Measurements from ENCODE around the gene SIN3A.
"Not testable (repeated sequence)": the region's sequence is repeated elsewhere in the genome, so short reads cannot be mapped to it uniquely, and the experiment has no call there.

The SIN3A gene

DNA sequence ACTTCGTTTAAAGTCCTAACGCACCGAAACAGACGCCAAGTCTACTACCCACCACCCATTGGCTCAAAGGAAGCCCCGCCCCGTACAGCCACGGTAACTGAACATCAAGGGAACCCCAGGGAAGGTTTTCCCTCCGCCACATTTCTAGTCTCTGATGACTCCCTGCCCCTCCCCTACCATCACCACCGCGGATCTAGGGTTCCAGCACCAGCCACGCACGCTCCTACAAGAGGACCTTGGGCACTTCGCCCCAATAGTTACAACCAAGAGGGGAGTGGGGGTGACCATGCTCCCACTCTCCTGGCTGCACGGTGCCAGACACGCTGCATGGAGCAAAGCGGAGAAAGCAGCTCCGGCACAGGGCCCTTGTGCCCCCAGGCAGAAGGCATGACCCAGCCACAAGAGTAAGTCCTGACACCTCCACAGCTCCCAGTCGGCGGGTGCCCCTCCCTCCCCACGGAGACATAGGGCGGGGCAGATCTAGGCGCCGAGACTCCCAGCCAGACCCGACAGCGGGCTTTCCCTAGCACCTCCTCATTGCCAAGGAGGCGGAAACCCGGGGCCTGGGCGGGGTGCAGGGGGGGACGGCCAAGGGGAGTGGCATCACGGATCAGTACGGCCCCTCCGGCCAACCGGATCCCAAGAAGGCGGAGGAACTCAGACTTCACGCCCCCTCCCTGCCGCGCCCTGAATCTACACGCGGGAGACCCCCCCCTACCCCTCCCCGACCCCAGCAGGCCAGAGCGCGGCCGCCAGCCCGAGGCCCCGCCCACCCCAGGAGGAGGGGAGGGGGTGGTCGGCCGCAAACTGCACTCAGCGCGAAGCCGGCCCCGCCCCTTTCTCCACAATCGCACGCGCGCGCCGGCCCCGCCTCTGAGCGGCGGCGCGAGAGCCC lies 936 bp downstream of the SIN3A start:
- peak; percentile 93 for DNase-seq (ENCODE audit: low spot score)

GRCh38 chr15:75449585-75450306 lies 1.7 kb downstream of the SIN3A start:
- DNase-seq (ENCODE audit: low spot score), result no peak

DNA sequence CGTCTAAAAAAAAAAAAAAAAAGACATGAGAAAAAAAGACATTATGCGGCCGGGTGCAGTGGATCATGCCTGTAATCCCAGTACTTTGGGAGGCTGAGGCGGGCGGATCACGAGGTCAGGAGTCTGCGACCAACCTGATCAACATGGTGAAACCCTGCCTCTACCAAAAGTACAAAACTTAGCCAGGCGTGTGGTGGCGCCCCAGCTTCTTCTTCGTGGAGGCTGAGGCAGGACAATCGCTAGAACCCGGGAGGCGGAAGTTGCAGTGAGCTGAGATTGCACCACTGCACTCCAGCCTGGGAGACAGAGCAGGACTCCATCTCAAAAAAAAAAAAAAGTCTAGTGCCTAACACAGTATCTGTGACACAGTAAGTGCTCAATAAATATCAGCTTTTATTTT lies 3.3 kb downstream of the SIN3A start:
- not testable (repeated sequence) for DNase-seq (ENCODE audit: low spot score)

DNA sequence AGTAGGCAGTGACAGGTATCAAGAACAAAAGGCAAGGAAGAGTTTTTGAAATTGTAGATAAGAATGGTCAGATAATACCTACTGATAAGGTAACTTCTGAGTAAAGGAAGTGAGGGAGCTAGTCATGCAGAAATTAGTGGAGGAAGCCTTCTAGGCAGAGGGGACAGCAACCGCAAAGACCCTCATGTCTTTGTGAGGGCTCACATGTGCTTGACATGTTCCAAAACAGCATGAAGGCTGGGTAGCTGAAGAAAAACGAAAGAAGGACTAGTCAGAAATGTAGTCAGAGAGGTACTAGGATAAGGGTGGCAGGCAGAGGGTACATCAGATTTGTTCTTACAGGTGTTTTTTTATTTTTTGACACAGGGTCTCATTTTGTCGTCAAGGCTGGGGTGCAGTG lies 5.3 kb downstream of the SIN3A start:
- DNase-seq (ENCODE audit: low spot score), result no peak

DNA sequence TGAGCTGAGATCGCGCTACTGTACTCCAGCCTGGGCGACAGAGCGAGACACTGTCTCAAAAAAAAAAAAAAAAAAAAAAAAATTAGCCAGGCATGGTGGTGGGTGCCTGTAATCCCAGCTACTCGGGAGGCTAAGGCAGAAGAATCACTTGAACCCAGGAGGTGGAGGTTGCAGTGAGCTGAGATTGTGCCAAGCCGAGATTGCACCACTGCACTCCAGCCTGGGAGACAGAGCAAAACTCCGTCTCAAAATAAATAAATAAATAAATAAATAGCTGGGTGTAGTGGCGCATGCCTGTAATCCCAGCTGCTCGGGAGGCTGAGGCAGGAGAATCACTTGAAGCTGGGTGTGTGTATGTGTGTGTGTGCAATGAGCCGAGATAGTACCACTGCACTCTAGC lies 6.2 kb downstream of the SIN3A start:
- DNase-seq (ENCODE audit: low spot score), result not testable (repeated sequence)

DNA sequence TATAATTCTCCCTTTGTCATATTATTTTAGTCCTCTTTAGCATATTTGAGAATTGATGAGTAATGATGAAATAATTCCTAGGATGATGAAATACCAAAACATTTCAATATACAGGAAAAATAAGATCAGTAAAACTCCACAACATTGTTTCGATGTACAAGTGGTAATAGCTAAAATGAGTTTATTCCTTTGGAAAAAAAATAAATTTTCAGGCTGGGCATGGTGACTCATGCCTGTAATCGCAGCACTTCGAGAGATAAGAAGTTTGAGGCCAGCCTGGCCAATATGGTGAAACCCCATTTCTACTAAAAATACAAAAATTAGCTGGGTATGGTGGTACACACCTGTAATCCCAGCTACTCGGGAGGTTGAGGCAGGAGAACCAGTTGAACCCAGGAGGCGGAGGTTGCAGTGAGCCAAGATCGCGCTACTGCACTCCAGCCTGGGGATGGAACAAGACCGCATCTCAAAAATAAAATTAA lies 7.5 kb downstream of the SIN3A start:
- DNase-seq (ENCODE audit: low spot score), result not testable (repeated sequence)

DNA sequence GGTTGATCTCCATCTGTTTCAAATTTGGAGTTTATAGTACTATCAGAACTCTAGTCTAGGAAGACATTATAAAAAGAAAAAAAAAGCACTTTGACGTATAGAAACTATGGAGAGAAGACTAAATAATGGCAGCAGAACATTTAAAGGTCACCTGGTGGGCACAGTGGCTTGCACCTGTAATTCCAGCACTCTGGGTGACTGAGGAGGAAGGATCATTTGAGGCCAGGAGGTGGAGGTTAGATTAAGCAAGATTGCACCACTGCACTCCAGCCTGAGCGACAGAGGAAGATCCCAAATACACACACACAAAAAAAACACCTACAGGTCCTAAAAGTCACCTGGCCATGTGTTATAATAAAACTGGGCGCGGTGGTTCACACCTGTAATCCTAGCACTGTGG lies 13.8 kb downstream of the SIN3A start:
- no peak for DNase-seq (ENCODE audit: low spot score)

DNA sequence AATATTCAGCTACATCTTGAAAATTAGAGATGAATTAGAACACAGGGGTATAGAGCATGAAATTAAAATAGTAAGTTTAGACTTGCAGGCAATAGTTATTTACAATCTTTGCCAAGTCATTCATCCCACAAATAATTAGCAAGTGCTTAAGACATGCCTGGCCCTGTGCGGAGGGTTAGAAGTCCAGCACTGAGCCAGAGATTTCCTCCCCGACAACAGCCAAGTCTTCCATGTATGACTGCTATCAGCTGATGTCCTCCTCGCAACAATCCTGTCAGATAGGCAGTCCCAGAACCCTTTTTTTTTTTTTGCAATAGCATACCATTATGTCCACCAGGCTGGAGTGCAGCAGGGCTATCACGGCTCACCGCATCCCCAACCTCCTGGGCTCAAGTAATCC lies 14.6 kb downstream of the SIN3A start:
- DNase-seq (ENCODE audit: low spot score), result no peak

GRCh38 chr15:75431682-75432081 lies 19.8 kb downstream of the SIN3A start:
- DNase-seq (ENCODE audit: low spot score), result no peak

GRCh38 chr15:75431270-75431669 lies 20.2 kb downstream of the SIN3A start:
- DNase-seq (ENCODE audit: low spot score), result no peak

GRCh38 chr15:75430259-75430658 lies 21.2 kb downstream of the SIN3A start:
- no peak for DNase-seq (ENCODE audit: low spot score)

- no peak for DNase-seq (ENCODE audit: low spot score)
These were observed 23.3 kb downstream of the SIN3A start for GRCh38 chr15:75428152-75428551.

DNA sequence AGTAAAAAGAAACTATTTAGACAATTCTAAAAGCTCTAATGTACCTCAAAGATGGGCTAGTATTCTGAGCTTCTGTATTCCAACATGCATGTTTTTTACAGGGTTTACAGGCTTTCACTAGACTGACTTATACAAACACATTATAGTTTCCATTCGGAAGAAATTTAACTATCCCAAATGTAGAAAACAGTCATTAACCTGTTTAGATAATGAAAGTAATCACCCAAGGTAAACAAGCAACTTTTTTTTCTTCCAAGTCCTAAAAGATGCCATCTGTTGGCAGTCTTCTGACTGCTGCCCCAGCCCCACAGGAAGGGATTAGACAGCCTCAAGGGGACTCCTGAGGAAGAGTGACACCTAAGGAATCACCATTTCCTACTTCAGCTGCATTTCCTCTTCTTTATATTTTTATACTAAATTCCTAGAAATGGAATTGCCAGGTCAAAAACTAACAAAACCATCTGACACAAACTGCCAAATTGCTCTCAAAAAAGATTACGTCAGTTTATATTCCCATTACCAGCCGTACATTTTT lies 25.5 kb downstream of the SIN3A start:
- no peak for DNase-seq (ENCODE audit: low spot score)

GRCh38 chr15:75422554-75422953 lies 28.9 kb downstream of the SIN3A start:
- DNase-seq (ENCODE audit: low spot score), result no peak

DNA sequence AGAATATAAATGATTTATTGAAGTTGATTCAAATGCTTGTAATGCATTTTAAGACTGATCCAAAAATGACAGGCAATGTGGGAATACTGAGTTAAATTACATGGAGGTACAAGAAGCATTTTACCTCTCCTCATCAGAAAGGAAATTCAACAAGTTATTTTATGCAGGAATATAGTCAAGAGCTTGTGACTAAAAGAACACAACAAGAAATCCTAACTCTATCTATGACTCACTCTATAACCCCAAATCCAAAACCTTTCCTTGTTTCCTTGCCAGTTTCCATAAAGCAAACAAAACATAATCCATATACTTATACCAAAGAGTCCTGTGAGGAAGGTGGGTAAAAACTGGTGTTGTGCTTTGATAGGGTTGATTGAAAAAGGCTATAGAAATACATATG lies 30.8 kb downstream of the SIN3A start:
- no peak for DNase-seq (ENCODE audit: low spot score)

DNA sequence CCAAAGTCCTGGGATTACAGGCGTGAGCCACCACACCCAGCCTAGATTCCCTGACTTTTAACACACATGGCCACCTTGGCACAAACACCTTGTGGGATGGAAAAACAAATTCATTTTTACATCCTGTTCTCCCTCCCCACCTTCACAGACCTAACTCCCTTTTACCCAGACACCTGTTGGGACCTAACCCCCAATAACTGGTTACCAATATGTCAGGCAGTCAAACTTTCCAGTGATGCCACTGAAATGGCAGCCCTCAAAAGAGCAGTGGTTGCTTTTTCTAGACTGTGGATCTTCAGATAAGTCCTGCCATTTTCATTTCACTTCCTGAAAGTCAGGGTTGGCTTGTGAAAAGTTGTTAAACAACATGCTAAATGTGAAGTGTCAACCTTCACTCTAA lies 34.9 kb downstream of the SIN3A start:
- no peak for DNase-seq (ENCODE audit: low spot score)

- no peak for DNase-seq (ENCODE audit: low spot score)
These were observed 41.3 kb downstream of the SIN3A start for GRCh38 chr15:75410196-75410595.

- DNase-seq (ENCODE audit: low spot score), result no peak
These were observed 44.4 kb downstream of the SIN3A start for GRCh38 chr15:75407083-75407482.

DNA sequence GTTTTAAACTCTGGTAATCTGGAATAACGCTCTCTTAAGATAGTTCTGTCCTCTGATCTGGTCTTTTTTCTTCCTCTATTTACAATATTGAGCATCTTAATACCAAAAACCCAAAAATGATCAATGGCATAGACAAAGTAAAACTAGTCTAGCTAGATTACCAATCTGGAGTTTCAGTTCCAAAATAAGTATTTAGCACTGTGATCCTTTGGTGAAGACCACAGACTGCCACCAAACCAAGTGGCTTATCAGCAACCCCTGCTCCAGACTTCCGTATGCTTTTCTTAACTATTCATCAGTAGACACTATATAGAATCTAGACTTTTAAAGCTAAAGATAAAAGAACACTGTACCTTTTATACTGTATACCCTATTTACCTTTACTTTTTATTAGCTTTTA lies 47.6 kb downstream of the SIN3A start:
- no peak for DNase-seq (ENCODE audit: low spot score)

- DNase-seq (ENCODE audit: low spot score), result peak; percentile 18
These were observed 54.0 kb downstream of the SIN3A start for GRCh38 chr15:75397494-75397893.

GRCh38 chr15:75389791-75390382 lies 61.6 kb downstream of the SIN3A start:
- no peak for DNase-seq (ENCODE audit: low spot score)

DNA sequence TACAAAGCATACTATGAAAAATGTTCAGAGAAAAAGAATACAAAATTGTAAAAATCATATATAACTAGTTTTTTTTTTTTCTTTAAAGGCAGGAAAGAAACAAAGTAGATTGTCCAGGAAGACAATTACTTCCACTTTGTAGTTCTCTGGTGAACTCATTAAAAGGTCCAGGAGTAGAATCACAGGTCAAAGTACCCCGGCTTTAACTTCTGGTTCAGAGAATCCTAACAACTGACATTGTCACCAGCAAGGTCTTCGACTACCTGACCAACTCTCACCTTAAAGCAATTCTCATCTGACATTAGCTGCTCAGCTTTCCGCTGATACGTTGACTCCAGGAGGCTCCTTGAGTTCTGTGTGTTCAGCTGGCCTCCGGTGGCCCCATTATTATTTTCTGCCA lies 67.5 kb downstream of the SIN3A start:
- DNase-seq (ENCODE audit: low spot score), result not testable (repeated sequence)

DNA sequence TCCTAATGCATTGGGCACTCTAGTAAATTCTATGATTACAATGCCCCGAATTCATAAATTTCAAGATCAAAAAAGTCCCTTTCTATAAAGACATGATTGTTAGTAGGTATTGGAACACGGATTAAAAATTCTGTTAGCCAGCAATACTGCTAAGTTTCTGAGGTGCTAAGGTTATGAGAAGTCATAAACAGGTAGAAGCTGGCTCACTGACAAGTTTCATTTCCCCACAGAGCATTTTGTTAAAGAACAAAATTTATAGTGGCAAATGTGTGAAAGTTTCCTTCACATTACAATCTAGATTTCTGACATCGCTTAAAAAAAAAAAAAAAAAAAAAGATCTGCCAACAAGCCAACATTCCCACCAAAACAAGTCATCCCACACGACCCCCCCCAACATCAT lies 70.7 kb downstream of the SIN3A start:
- DNase-seq (ENCODE audit: low spot score), result no peak

Measured in AG20443 (cell line).